DND-41 (cell line): Measurements from ENCODE around the gene OR5M10.
"Not testable (repeated sequence)": the region's sequence is repeated elsewhere in the genome, so short reads cannot be mapped to it uniquely, and the experiment has no call there.

Experiments used
- ATAC-seq: fragments of 200-7000 bp; cut with Tn5 transposase; 3 replicates; pipeline ENCODE4 v1.9.1; 2021; ENCODE audit warnings: low read depth; ENCODE audit not compliant: insufficient read depth
- DNase-seq: peaks from one replicate; pipeline ENCODE4 v3.0.0-alpha.2; 2020
- H2AFZ ChIP-seq: 2 replicates; pipeline ENCODE4 v1.6.0; 2012; ENCODE audit warnings: low read depth, low read length
- H3K27ac ChIP-seq: 2 replicates; pipeline ENCODE4 v1.5.1; 2012; ENCODE audit warnings: low read length, inconsistent platforms
- H3K27me3 ChIP-seq: fragments of 200-600 bp; sonication (generic); 2 replicates; pipeline ENCODE4 v1.6.0; 2012; ENCODE audit warnings: low read length, mild to moderate bottlenecking, inconsistent platforms; ENCODE audit not compliant: insufficient read depth, poor library complexity
- H3K36me3 ChIP-seq: 2 replicates; pipeline ENCODE4 v1.5.1; 2012; ENCODE audit warnings: low read length, inconsistent platforms; ENCODE audit not compliant: insufficient read depth
- H3K4me1 ChIP-seq: 2 replicates; pipeline ENCODE4 v1.5.1; 2012; ENCODE audit warnings: mild to moderate bottlenecking, low read length; ENCODE audit not compliant: insufficient read depth
- H3K4me2 ChIP-seq: 2 replicates; pipeline ENCODE4 v1.6.0; 2012; ENCODE audit warnings: mild to moderate bottlenecking, moderate library complexity, low read length, inconsistent platforms; ENCODE audit not compliant: insufficient read depth
- H3K4me3 ChIP-seq, 2 experiments: fragments of 200-600 bp in 1 of 2; shearing (Covaris generic) in 1 of 2; 2 replicates each; pipeline ENCODE4 v1.5.1; 2012 to 2016; ENCODE audit warnings: inconsistent platforms in 2 of 2, low read length in 2 of 2, mild to moderate bottlenecking in 2 of 2, low read depth in 1 of 2, moderate library complexity in 1 of 2
- H3K79me2 ChIP-seq: 2 replicates; pipeline ENCODE4 v1.6.0; 2012; ENCODE audit warnings: low read length, inconsistent platforms; ENCODE audit not compliant: insufficient read depth
- H3K9ac ChIP-seq: 2 replicates; pipeline ENCODE4 v1.6.0; 2012; ENCODE audit warnings: low read depth, mild to moderate bottlenecking, inconsistent platforms, low read length, moderate library complexity
- H3K9me3 ChIP-seq: 2 replicates; pipeline ENCODE4 v1.5.1; 2012; ENCODE audit warnings: low read length, moderate library complexity, mild to moderate bottlenecking, inconsistent platforms; ENCODE audit not compliant: insufficient read depth, severe bottlenecking
- H4K20me1 ChIP-seq: 2 replicates; pipeline ENCODE4 v1.6.0; 2012; ENCODE audit warnings: low read length; ENCODE audit not compliant: insufficient read depth
- CTCF ChIP-seq: IDR thresholded peaks from 2 replicates; pipeline ENCODE4 v1.5.1; 2012; ENCODE audit warnings: borderline replicate concordance, low read length, moderate library complexity, mild to moderate bottlenecking; ENCODE audit not compliant: poor library complexity, severe bottlenecking; ENCODE audit errors: extremely low read depth
- EZH2 ChIP-seq: IDR thresholded peaks from 3 replicates; pipeline ENCODE4 v1.6.1; 2012; ENCODE audit warnings: borderline replicate concordance, low read depth, mild to moderate bottlenecking, moderate library complexity, low read length, inconsistent platforms; ENCODE audit not compliant: severe bottlenecking

The OR5M10 gene

GRCh38 chr11:56558574-56558973, 18.9 kb downstream of the OR5M10 start:
- Histone ChIP-seq H3K4me1 (no peaks in the 10 kb centered on the region), H3K9ac (no peak overlapping the region), H3K4me2 (no peak overlapping the region), H3K9me3 (no peaks in the 10 kb centered on the region), H2AFZ (no peak overlapping the region), H3K36me3 (no peaks in the 10 kb centered on the region), H3K27me3 (no peaks in the 10 kb centered on the region), H3K27ac (no peak overlapping the region), H4K20me1 (no peaks in the 10 kb centered on the region), H3K4me3 (no peak overlapping the region), H3K79me2 (no peaks in the 10 kb centered on the region)
- TF ChIP-seq CTCF, result no peak
- no peak for TF ChIP-seq EZH2
- no peak for DNase-seq
- ATAC-seq, result no peak

GRCh38 chr11:56554691-56555090, 22.8 kb downstream of the OR5M10 start:
- not testable (repeated sequence) for H3K4me1 ChIP-seq, H3K27ac ChIP-seq, H3K4me3 ChIP-seq, H3K27me3 ChIP-seq, H2AFZ ChIP-seq, DNase-seq, H3K9me3 ChIP-seq, H3K36me3 ChIP-seq, H3K9ac ChIP-seq, H3K79me2 ChIP-seq, ATAC-seq, H3K4me2 ChIP-seq, H4K20me1 ChIP-seq

GRCh38 chr11:56545531-56545930, 32.0 kb downstream of the OR5M10 start:
- no peaks in the 10 kb centered on the region for H3K36me3 ChIP-seq
- H3K27me3 ChIP-seq, result no peaks in the 10 kb centered on the region
- TF ChIP-seq CTCF (no peak), EZH2 (no peak)
- no peak for ATAC-seq
- no peak overlapping the region for H3K4me3 ChIP-seq
- no peak overlapping the region for H3K9ac ChIP-seq
- no peak for DNase-seq
- no peaks in the 10 kb centered on the region for H4K20me1 ChIP-seq
- no peak overlapping the region for H3K27ac ChIP-seq
- no peaks in the 10 kb centered on the region for H3K4me1 ChIP-seq
- H3K79me2 ChIP-seq, result no peaks in the 10 kb centered on the region
- no peak overlapping the region for H2AFZ ChIP-seq
- H3K4me2 ChIP-seq, result no peak overlapping the region
- no peaks in the 10 kb centered on the region for H3K9me3 ChIP-seq

GRCh38 chr11:56543739-56544138, 33.8 kb downstream of the OR5M10 start:
- no peak overlapping the region for H2AFZ ChIP-seq
- no peak overlapping the region for H3K27ac ChIP-seq
- H3K4me3 ChIP-seq, result no peak overlapping the region
- no peaks in the 10 kb centered on the region for H3K4me1 ChIP-seq
- ATAC-seq (no peak), DNase-seq (no peak)
- no peak for TF ChIP-seq CTCF
- no peak for TF ChIP-seq EZH2
- no peaks in the 10 kb centered on the region for H3K79me2 ChIP-seq
- no peak overlapping the region for H3K4me2 ChIP-seq
- no peaks in the 10 kb centered on the region for H3K9me3 ChIP-seq
- no peaks in the 10 kb centered on the region for H3K27me3 ChIP-seq
- no peaks in the 10 kb centered on the region for H4K20me1 ChIP-seq
- H3K9ac ChIP-seq, result no peak overlapping the region
- H3K36me3 ChIP-seq, result no peaks in the 10 kb centered on the region
